DMS153 (cell line): ENCODE measurements around the gene BMPR1B.

Experiments used
- DNase-seq: peaks from one replicate; lab custom pipeline; 2025; lab: John Stamatoyannopoulos, UW

BMPR1B gene

DNA sequence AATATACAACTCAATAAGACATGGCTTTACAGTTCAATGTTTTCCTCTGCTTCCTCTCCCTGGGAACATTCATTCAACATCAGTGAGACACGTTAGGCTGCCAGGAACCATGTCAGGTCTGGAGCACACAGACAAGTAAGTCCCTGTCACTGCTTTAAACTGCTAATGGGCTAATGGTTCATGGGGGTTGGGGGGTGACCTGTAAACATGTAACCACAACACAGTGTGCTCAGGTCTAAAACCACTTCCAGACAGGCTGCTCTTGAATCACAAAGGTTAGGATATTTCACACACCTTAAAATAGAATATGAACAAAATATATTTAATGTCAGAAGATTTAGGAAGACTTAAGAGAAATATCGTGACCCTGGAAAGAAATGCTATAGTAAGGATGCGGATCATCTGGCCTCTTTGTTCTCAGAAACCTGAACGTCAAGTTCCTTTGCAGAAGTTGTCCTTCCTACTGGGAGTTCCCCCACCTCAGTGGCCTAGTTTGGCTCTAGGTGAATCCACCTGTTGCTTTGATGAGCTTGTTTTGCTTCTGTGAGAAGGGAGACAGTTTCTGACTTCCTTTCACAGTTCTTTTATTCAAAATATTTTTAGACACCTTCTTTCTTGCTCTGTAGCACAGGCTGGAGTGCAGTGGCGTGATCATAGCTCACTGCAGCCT lies 431.1 kb downstream of the BMPR1B start:
- DNase-seq: no peak

DNA sequence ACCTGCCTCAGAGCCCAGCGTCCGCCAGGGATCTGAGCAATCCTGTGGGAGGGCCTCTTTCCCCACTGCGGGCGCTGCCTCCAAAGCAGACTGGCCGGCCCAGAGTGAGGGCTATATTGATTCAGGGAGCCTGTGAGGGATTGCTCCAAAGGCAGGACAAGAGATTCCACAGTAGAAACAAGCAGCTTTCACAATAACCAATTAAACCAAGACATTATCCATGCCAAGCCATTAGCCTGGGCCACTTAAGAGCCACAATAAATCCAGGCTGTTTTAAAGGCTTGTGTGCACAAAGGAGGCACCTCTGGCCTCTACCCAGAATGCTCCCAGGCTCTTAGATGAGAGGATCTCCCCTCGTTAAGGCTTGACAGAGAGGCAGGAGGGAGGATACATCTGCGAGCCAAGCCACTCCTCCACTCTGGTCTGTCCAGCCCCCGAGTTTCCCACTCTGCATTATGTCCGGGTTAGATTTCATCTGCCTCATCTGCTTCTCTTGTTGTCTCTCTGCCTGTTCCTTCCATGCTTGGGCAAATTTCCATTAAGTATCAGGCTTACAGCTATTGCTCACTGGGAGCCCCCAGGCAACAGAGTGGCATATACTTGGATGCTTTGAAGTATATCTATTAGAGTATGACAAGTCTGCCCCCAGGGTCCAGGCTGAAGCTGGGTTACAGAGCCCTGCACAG lies 433.1 kb downstream of the BMPR1B start:
- DNase-seq: no peak

GRCh38 chr4:95191537-95191936 lies 433.8 kb downstream of the BMPR1B start:
- DNase-seq: no peak

DNA sequence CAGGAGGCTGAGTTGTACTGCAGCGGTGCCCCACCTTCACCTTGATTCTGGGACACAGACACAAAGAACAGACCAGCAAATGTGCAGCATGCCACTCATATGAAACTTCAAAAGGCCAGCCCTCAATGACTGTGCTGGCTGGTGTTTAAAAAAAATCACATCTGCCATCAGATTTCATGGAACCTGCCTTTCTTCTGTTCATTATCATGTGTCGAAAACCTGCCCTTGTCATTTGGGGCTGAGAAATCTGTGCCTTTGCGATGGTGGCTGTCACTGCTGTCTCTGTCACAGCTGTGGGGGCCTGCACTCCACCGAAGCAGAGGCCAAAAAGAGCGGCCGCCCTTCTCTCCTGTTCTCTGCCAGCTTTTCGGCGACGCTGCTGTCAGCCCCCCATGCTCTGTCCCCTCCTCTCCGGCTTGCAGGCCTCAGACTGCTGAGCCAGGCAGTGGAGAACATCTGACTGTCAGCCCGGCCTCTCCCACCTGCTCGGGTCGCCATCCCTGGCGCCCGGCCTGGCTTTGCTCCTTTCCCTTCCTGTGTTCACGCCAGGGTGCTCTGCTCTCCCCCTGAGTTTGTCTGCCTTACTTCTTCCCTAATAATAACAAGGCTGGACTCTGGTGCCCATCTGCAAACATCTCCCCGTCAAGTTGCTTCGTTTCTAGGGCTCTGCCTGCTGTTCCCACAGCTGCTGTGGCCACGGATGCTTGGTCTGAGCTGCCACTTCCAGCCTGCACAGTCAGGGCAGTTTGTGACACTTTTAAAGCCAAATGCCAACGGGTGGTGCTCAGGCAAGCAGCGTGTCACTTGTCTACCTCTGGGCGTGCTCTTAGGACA lies 435.9 kb downstream of the BMPR1B start:
- no peak for DNase-seq

GRCh38 chr4:95197353-95197752 lies 439.6 kb downstream of the BMPR1B start:
- no peak for DNase-seq

GRCh38 chr4:95198961-95199360 lies 441.2 kb downstream of the BMPR1B start:
- no peak for DNase-seq

GRCh38 chr4:95204267-95204844 lies 446.6 kb downstream of the BMPR1B start:
- DNase-seq: no peak

DNA sequence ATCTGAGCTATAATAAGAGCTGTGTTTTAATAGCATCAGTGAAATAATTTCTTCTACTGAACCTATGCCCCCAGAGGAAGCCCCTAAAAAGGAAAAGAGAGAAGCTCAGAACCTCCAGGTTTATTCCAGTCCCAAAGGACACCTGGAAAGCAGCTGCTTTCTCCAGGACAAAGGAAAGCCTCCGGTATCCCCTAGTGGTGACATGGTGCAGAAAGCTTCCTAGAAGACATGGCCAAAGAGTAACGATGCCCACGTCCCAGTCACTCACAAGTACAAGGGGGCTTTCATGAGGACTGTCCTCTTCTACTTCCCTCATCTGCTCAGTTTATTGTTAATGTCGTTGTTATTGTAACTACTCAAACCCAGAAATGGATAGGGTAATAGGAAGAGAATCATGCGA lies 447.1 kb downstream of the BMPR1B start:
- no peak for DNase-seq
